SK-N-SH treated with all-trans-retinoic acid at 6 μM for 48 hours (cell line): ENCODE data around the gene FBXW11.

Experiments
- ESRRG ChIP-seq: fragments of 250-450 bp; sonication (Bioruptor Pico); IDR thresholded peaks from 2 replicates; pipeline ENCODE4 v1.6.1; 2021; ENCODE audit warnings: mild to moderate bottlenecking
- TCF4 ChIP-seq: fragments of 250-450 bp; sonication (Bioruptor Pico); IDR thresholded peaks from 2 replicates; pipeline ENCODE4 v1.8.0; 2021; ENCODE audit warnings: mild to moderate bottlenecking, moderate library complexity, borderline replicate concordance
- ZNF70 ChIP-seq: fragments of 450-650 bp; formaldehyde crosslinking; IDR thresholded peaks from 2 replicates; pipeline ENCODE4 v1.5.0; 2020; ENCODE audit warnings: mild to moderate bottlenecking, moderate library complexity

- no peak for TF ChIP-seq ESRRG (CRISPR knock-in tag)
- no peak for TF ChIP-seq ZNF70 (CRISPR knock-in tag)
- no peak for TF ChIP-seq TCF4 (CRISPR knock-in tag)
These were observed 158.4 kb downstream of the FBXW11 start for GRCh38 chr5:171848006-171848405.
